K562 treated with DMSO at 1 percent for 48 hours (cell line): Measurements from ENCODE around the gene ABCC2. TPM values are rescaled to one million over a fixed set of nuclear protein-coding genes. Genes with fewer than 3 reads are reported as not detected.

Source experiments
- total RNA-seq: library from RNA; unstranded; fragments of 300-600 nt; gene quantifications from 2 replicates; pipeline ENCODE4 v1.2.3, GENCODE V29; 2022; ENCODE audit warnings: low replicate concordance; ENCODE audit errors: extremely low read depth

ABCC2 gene
- not detected in 2 replicates for total RNA-seq

GRCh38 chr10:99782447-99783286, at the start of gene ABCC2:
TSS of gene ABCC2 (plus strand) at chr10:99782640. CDS start at chr10:99782845, 205 bp downstream.

Other genes with a start within 250 kb of the ABCC2 start
- gene NKX2-3, start 249.7 kb upstream of the ABCC2 start, total RNA-seq: not detected in 2 replicates
- gene SLC25A28, start 162.2 kb upstream of the ABCC2 start, total RNA-seq: not detected in 2 replicates
- gene ENTPD7, start 123.1 kb upstream of the ABCC2 start, total RNA-seq: not detected in 2 replicates
- not detected in 2 replicates for gene COX15, start 50.5 kb upstream of the ABCC2 start, total RNA-seq
- not detected in 2 replicates for gene CUTC, start 50.4 kb upstream of the ABCC2 start, total RNA-seq
- gene DNMBP, start 227.3 kb downstream of the ABCC2 start, total RNA-seq: not detected in 2 replicates